Heart left ventricle (tissue), 13 donors: Measurements from ENCODE around the gene WASHC2C.
"Not testable (repeated sequence)": the region's sequence is repeated elsewhere in the genome, so short reads cannot be mapped to it uniquely, and the experiment has no call there.

ENCODE experiments used
- CTCF ChIP-seq, 12 donors: fragments of 200-600 bp; sonication (generic) in 4 of 12; IDR thresholded peaks; one replicate each; pipeline versions ENCODE4 v1.5.0 to v1.8.0; 2018 to 2022; ENCODE audit warnings: antibody characterized with exemption in 12 of 12, mild to moderate bottlenecking in 5 of 12
- POLR2A ChIP-seq, 2 donors: fragments of 450-650 bp; IDR thresholded peaks; one replicate each; pipeline ENCODE4 v1.6.1; 2017; ENCODE audit warnings: antibody characterized with exemption in 2 of 2, mild to moderate bottlenecking in 2 of 2, moderate library complexity in 2 of 2
- donor health status: ischemic (EF 13 %, LVEDD 7.1; RV severe dilation, severe dysfunction).
- donor health status: DM: no; HTN: yes; CAD: no.
- donor health status: DM: no; HTN: no; CAD: no.
- donor health status: ischemic (EF 25% LVEDD 6.9; RV normal size, moderate dysfunction).
- donor health status: ischemic (EF 25% LVEDD 5.7; RV mildly dilated, moderate dysfunction).
- donor health status: ischemic (EF 35%, LVEDD 5.7; RV mildly dilated, moderate dysfunction).
- donor health status: nonischemic (EF 11% LVEDD 7.7; RV severe dilation, severe dysfunction).
- donor health status: DM: yes; HTN: yes; CAD: no.
- donor health status: PGD.
- donor health status: ischemic (EF 29% LVEDD 5.4; RV normal size, mild dysfunction).
- donor health status: nonischemic (EF 23%, LVEDD 6.1; RV moderate dilation, normal function).

- TF ChIP-seq CTCF, POLR2A (IDR thresholded peaks at IDR 0.05): not testable (repeated sequence)
Observed at GRCh38 chr10:45678467-45678866, 48.6 kb upstream of the WASHC2C start.
